RCC 7860 (cell line): ENCODE results near the gene CRY2.

Source experiments
- DNase-seq: peaks from one replicate; pipeline ENCODE4 v3.0.0-alpha.2; 2015; ENCODE audit warnings: low spot score
- FAIRE-seq: peaks from 2 replicates; lab custom pipeline; 2012; peaks lifted over from hg19 to GRCh38; lab: Jason Lieb, UNC

CRY2 gene

GRCh38 chr11:45876401-45876800 lies 29.1 kb downstream of the CRY2 start:
- FAIRE-seq (no peak), DNase-seq (no peak)

- DNase-seq (no peak), FAIRE-seq (no peak)
Observed at GRCh38 chr11:45877221-45877620, 29.9 kb downstream of the CRY2 start.

- FAIRE-seq: no peak
- no peak for DNase-seq
Observed at GRCh38 chr11:45877845-45878244, 30.6 kb downstream of the CRY2 start.

GRCh38 chr11:45879803-45880686 lies 32.8 kb downstream of the CRY2 start:
- peak; percentile 71 for DNase-seq

GRCh38 chr11:45880772-45881570 lies 33.7 kb downstream of the CRY2 start:
- FAIRE-seq (no peak), DNase-seq (no peak)

More at GRCh38 chr11:45879803-45880686, 32.8 kb downstream of the CRY2 start:
- FAIRE-seq: peak; percentile 80

GRCh38 chr11:45881708-45882368 lies 34.6 kb downstream of the CRY2 start:
- FAIRE-seq (peak; percentile 14), DNase-seq (peak; percentile 31)

GRCh38 chr11:45884596-45885185 lies 37.4 kb downstream of the CRY2 start:
- DNase-seq (no peak), FAIRE-seq (no peak)

GRCh38 chr11:45885274-45885920 lies 38.1 kb downstream of the CRY2 start, which contains the start of gene MAPK8IP1:
MAPK8IP1 (plus strand) TSS chr11:45885651; CDS start chr11:45885821, 170 bp downstream.
- FAIRE-seq (no peak), DNase-seq (no peak)

GRCh38 chr11:45885921-45886721 lies 38.8 kb downstream of the CRY2 start:
- DNase-seq: no peak

GRCh38 chr11:45886816-45887520 lies 39.7 kb downstream of the CRY2 start:
- no peak for FAIRE-seq
- no peak for DNase-seq

More at GRCh38 chr11:45885921-45886721, 38.8 kb downstream of the CRY2 start:
- no peak for FAIRE-seq

- FAIRE-seq (no peak), DNase-seq (no peak)
Observed at GRCh38 chr11:45887587-45887986, 40.3 kb downstream of the CRY2 start.

GRCh38 chr11:45889555-45889954 lies 42.3 kb downstream of the CRY2 start:
- DNase-seq (no peak), FAIRE-seq (no peak)

- DNase-seq (no peak), FAIRE-seq (no peak)
Observed at GRCh38 chr11:45889966-45890365, 42.7 kb downstream of the CRY2 start.

GRCh38 chr11:45890886-45891550 lies 43.7 kb downstream of the CRY2 start:
- DNase-seq (no peak), FAIRE-seq (no peak)

- no peak for DNase-seq
Observed at GRCh38 chr11:45892856-45893255, 45.6 kb downstream of the CRY2 start.

GRCh38 chr11:45894555-45895247 lies 47.4 kb downstream of the CRY2 start:
- FAIRE-seq (no peak), DNase-seq (no peak)

More at GRCh38 chr11:45892856-45893255, 45.6 kb downstream of the CRY2 start:
- no peak for FAIRE-seq

- FAIRE-seq (no peak), DNase-seq (no peak)
Observed at GRCh38 chr11:45895553-45896259, 48.4 kb downstream of the CRY2 start.
